ENCODE measurements around the gene PPM1F.
"Not testable (repeated sequence)": the region's sequence is repeated elsewhere in the genome, so short reads cannot be mapped to it uniquely, and the experiment has no call there.

The PPM1F gene

DNA sequence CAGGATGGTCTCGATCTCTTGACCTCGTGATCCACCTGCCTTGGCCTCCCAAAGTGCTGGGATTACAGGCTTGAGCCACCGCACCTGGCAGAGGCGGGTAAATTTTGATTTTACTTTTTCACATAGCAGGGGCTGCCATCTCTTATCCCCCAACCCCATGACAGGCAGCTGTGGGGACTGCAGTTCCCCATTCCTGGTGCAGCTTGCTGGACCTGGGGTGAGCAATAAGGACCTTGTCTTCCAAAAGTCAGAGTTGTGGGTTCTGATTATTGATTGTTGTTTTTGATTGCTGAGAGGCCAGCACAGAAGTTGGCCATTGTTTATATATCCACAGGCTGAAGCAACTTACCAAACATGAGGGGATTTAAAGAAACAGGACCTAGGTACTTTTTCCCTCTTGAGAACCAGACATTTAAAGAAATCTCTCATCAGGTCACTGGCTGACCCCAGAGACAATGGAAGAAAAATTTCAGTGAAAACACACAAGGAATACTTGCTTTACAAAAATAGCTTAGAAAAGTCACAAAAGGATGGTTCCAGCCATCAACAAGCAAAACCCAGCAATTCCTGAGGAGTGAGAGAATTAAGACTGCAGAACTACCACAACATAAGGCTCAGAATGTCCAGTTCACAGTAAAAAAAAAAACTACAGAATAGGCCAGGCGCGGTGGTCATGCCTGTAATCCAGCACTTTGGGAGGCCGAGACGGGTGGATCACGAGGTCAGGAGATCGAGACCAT lies 63.2 kb downstream of the PPM1F start:
- TF ChIP-seq, protein P1, sequence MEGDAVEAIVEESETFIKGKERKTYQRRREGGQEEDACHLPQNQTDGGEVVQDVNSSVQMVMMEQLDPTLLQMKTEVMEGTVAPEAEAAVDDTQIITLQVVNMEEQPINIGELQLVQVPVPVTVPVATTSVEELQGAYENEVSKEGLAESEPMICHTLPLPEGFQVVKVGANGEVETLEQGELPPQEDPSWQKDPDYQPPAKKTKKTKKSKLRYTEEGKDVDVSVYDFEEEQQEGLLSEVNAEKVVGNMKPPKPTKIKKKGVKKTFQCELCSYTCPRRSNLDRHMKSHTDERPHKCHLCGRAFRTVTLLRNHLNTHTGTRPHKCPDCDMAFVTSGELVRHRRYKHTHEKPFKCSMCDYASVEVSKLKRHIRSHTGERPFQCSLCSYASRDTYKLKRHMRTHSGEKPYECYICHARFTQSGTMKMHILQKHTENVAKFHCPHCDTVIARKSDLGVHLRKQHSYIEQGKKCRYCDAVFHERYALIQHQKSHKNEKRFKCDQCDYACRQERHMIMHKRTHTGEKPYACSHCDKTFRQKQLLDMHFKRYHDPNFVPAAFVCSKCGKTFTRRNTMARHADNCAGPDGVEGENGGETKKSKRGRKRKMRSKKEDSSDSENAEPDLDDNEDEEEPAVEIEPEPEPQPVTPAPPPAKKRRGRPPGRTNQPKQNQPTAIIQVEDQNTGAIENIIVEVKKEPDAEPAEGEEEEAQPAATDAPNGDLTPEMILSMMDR (IDR thresholded peaks at IDR 0.05; ENCODE audit: low read depth, low read length) = no peak
- DNase-seq (ENCODE audit: extremely low read depth, low read depth) = no peak

DNA sequence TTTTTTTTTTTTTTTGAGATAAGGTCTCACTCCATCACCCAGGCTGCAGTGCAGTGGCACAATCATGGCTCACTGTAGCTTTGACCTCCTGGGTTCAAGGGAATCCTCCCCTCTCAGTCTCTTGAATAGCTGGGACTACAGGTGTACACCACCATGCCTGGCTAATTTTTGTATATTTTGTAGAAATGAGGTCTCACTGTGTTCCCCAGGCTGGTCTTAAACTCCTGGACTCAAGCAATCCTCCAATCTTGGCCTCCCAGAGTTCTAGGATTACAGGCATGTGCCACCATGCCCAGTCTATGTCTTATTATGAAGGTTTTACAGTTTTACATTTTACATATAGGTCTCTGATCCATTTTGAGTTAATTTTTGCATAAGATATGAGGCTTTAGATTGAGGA lies 64.8 kb downstream of the PPM1F start:
- TF ChIP-seq, protein P1 (IDR thresholded peaks at IDR 0.05; ENCODE audit: low read depth, low read length) = no peak
- no peak for DNase-seq (ENCODE audit: extremely low read depth, low read depth)

DNA sequence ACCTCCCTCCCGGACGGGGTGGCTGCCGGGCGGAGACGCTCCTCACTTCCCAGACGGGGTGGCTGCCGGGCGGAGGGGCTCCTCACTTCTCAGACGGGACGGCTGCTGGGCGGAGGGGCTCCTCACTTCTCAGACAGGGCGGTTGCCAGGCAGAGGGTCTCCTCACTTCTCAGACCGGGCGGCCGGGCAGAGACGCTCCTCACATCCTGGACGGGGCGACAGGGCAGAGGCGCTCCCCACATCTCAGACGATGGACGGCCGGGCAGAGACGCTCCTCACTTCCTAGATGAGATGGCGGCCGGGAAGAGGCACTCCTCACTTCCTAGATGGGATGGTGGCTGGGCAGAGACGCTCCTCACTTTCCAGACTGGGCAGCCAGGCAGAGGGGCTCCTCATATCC lies 68.7 kb downstream of the PPM1F start:
- not testable (repeated sequence) for DNase-seq (ENCODE audit: extremely low read depth, low read depth)

DNA sequence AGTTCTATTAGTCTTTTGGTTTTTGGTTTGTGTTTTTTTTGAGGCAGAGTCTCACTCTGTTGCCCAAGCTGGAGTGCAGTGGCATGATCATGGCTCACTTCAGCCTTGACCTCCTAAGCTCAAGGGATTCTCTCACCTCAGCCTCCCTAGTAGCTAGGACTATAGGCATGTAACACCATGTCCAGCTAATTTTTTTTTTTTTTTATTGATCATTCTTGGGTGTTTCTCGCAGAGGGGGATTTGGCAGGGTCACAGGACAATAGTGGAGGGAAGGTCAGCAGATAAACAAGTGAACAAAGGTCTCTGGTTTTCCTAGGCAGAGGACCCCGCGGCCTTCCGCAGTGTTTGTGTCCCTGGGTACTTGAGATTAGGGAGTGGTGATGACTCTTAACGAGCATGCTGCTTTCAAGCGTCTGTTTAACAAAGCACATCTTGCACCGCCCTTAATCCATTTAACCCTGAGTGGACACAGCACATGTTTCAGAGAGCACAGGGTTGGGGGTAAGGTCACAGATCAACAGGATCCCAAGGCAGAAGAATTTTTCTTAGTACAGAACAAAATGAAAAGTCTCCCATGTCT lies 69.8 kb downstream of the PPM1F start:
- not testable (repeated sequence) for DNase-seq (ENCODE audit: extremely low read depth, low read depth)

DNA sequence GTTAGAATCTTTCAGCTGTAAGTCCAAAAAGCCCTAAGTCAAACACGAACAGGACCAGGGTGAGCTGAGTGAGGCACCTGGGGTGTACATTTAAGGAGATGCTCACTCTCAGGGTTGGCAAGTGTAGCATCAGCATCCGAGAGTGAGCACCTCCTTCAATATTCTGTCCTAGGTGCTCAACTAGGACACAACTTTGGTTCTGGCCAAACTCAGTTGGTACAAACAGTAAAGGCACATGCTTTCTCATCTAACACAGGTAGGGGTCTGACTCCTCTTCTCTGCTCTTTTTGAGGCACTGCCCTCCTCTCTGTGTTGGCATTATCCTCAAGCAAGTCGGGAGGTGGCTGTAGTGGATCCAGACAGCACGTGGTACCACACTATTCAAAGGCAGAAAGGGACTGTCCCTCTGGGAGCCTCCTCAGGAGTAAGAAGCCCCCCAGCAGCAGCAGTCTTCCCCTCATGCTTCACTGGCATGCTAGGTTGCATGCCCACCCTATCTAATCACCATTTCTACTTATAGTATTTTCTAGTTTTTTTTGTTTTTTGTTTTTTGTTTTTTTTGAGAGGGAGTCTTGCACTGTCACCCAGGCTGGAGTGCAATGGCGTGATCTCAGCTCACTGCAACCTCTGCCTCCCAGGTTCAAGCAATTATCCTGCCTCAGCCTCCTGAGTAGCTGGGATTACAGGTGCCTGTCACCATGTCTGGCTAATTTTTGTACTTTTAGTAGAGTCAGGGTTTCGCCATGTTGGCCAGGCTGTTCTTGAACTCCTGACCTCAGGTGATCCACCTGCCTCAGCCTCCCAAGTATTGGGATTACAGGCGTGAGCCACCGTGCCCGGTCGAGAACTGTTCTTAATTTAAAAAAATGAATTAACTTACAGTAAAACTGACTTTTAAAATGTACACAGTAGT lies 70.6 kb downstream of the PPM1F start:
- DNase-seq (ENCODE audit: extremely low read depth, low read depth) = no peak

DNA sequence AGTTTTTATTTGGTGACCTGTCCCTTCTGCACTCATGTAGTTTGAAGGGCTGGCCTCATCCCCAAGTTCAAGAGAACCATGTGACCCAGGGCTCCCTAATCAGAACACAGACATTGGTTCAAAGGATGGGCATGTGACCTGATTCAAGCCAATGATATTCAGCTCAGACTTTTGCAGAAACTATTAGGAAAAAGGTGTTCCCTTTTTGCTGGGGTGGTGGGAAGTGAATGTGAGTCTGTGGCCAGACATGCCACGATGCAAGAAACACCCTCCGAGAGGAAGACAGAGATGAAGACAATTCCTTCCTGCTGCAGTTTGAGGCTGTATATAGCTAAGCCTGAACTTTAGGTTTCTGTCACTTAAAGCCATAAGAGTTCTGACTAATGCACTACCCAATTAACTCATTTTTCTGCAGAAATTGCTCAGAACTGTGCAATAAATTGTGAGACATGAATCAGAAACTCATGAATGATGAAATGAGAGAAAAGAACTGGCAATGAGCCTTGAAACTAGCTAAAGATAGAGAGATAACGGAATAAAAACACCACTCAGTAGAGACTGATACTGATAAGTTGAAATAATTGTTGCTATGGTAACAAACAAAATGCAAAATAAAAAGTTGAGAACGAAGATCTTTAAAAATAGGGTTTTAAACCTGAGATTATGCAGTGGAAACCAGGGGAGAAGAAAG lies 76.0 kb downstream of the PPM1F start:
- TF ChIP-seq, protein P1 (IDR thresholded peaks at IDR 0.05; ENCODE audit: low read depth, low read length) = no peak
- DNase-seq (ENCODE audit: extremely low read depth, low read depth) = peak; percentile 48

More for the DNA sequence above, 70.6 kb downstream of the PPM1F start:
- TF ChIP-seq, protein P1 (IDR thresholded peaks at IDR 0.05; ENCODE audit: low read depth, low read length) = no peak

DNA sequence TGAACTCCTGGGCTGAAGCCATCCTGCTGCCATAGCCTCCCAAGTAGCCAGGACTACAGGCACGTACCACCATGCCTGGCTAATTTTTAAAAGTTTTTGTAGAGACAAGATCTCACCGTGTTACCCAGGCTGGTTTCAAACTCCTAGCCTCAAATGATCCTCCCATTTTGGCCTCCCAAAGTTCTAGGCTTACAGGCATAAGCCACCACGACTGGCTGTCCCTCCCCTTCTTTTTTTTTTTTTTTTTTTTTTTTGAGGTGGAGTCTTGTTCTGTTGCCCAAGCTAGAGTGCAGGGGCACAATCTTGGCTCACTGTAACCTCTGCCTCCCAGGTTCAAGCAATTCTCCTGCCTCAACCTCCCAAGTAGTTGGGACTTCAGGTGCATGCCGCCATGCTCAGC lies 77.7 kb downstream of the PPM1F start:
- not testable (repeated sequence) for DNase-seq (ENCODE audit: extremely low read depth, low read depth)

DNA sequence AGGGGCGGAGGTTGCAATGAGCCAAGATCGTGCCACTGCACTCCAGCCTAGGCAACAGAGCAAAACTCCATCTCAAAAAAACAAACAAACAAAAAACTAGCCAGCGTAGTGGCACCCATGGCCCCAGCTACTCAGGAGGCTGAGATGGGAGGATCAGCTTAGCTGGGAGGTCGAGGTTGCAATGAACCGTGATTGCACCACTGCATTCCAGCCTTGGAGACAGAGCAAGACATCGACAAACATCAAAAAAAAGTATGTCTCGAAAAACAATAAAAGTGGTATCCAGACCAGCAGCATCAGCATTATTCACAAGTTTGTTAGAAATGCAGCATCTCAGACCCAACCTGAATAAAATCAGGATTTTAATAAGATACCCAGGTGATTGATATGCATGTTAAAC lies 79.0 kb downstream of the PPM1F start:
- TF ChIP-seq, protein P1 (IDR thresholded peaks at IDR 0.05; ENCODE audit: low read depth, low read length) = no peak
- DNase-seq (ENCODE audit: extremely low read depth, low read depth) = no peak

DNA sequence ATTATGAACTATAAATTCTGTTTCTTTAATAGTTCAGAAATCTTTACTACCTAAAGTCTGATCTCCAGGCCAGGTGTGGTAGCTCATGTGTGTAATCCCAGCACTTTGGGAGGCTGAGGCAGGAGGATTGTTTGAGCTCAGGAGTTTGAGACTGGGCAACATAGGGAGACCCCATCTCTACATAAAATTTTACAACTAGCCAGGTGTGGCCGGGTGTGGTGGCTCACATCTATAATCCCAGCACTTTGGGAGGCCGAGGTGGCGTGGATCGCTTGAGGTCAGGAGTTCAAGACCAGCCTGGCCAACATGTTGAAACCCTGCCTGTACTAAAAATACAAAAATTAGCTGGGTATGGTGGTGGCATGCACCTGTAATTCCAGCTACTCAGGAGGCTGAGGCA lies 79.9 kb downstream of the PPM1F start:
- DNase-seq (ENCODE audit: extremely low read depth, low read depth) = not testable (repeated sequence)

Data from AG09319 (cell line).